H1 (cell line): Measurements from ENCODE around the gene MELTF. TPM values are rescaled to one million over a fixed set of nuclear protein-coding genes. Genes with fewer than 3 reads are reported as not detected.

Experiments
- FOSL1 ChIP-seq: IDR thresholded peaks from 2 replicates; pipeline ENCODE4 v1.6.1; 2011; ENCODE audit warnings: mild to moderate bottlenecking, low read depth, low read length, moderate library complexity; ENCODE audit not compliant: insufficient read depth
- KDM5A ChIP-seq: fragments of 200-600 bp; IDR thresholded peaks from 2 replicates; pipeline ENCODE4 v1.7.1; 2012; ENCODE audit warnings: mild to moderate bottlenecking, low read length, inconsistent platforms, mixed read lengths
- polyA plus RNA-seq, 7 experiments: library from polyadenylated mRNA; depleted of rRNA in 3 of 7; stranded (reverse) in 5 of 7; unstranded in 2 of 7; fragments of >200 nt in 5 of 7; fragments of 200-250 nt in 2 of 7; gene quantifications; 1 replicate in 5 of 7; 2 replicates in 1 of 7; 4 replicates in 1 of 7; pipeline versions ENCODE4 v1.2.1 to v1.2.3, GENCODE V29; 2011 to 2013; ENCODE audit warnings: missing spikeins in 2 of 7, mixed read lengths in 2 of 7
- total RNA-seq: library from RNA; stranded (reverse); fragmentation: NEBNext Ultra II Directional; extraction: Animal tissue kit (Norgen Biotek cat#: 25700); gene quantifications from 2 replicates; pipeline ENCODE4 v1.2.1, GENCODE V29; 2021
- TF ChIP-seq, protein P1 (sequence below): fragments of 300-600 bp; sonication (generic); IDR thresholded peaks from 2 replicates; pipeline ENCODE4 v1.7.1; 2012; ENCODE audit warnings: low read length, moderate library complexity, mild to moderate bottlenecking, inconsistent platforms; ENCODE audit not compliant: insufficient replicate concordance

MELTF gene
- total and polyA plus RNA-seq, 2 of the 8 experiments (the other 6 are each of a cell fraction or from before 2014, with no cell fraction given): 1.7 to 3.5 TPM

DNA sequence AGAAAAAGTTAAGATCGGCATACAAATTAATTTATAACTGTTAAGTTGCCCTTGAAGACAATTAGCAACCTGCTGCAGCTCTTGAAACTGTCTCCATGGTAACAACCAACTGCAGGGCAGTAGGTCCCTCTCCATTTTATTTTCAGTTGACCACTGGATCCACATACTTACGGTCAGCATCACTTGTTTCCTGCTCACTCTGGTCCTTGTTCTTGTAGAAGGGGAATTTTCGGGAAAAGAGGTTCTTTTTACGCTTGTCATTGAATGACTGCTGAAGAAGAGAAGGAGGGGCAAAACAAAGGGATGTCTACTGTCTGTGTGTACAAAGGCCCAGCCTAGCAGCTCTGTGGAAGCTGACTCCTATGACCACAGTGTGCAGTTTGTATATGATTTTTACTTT lies 46.8 kb upstream of the MELTF start (continued):
- TF ChIP-seq, protein P1, sequence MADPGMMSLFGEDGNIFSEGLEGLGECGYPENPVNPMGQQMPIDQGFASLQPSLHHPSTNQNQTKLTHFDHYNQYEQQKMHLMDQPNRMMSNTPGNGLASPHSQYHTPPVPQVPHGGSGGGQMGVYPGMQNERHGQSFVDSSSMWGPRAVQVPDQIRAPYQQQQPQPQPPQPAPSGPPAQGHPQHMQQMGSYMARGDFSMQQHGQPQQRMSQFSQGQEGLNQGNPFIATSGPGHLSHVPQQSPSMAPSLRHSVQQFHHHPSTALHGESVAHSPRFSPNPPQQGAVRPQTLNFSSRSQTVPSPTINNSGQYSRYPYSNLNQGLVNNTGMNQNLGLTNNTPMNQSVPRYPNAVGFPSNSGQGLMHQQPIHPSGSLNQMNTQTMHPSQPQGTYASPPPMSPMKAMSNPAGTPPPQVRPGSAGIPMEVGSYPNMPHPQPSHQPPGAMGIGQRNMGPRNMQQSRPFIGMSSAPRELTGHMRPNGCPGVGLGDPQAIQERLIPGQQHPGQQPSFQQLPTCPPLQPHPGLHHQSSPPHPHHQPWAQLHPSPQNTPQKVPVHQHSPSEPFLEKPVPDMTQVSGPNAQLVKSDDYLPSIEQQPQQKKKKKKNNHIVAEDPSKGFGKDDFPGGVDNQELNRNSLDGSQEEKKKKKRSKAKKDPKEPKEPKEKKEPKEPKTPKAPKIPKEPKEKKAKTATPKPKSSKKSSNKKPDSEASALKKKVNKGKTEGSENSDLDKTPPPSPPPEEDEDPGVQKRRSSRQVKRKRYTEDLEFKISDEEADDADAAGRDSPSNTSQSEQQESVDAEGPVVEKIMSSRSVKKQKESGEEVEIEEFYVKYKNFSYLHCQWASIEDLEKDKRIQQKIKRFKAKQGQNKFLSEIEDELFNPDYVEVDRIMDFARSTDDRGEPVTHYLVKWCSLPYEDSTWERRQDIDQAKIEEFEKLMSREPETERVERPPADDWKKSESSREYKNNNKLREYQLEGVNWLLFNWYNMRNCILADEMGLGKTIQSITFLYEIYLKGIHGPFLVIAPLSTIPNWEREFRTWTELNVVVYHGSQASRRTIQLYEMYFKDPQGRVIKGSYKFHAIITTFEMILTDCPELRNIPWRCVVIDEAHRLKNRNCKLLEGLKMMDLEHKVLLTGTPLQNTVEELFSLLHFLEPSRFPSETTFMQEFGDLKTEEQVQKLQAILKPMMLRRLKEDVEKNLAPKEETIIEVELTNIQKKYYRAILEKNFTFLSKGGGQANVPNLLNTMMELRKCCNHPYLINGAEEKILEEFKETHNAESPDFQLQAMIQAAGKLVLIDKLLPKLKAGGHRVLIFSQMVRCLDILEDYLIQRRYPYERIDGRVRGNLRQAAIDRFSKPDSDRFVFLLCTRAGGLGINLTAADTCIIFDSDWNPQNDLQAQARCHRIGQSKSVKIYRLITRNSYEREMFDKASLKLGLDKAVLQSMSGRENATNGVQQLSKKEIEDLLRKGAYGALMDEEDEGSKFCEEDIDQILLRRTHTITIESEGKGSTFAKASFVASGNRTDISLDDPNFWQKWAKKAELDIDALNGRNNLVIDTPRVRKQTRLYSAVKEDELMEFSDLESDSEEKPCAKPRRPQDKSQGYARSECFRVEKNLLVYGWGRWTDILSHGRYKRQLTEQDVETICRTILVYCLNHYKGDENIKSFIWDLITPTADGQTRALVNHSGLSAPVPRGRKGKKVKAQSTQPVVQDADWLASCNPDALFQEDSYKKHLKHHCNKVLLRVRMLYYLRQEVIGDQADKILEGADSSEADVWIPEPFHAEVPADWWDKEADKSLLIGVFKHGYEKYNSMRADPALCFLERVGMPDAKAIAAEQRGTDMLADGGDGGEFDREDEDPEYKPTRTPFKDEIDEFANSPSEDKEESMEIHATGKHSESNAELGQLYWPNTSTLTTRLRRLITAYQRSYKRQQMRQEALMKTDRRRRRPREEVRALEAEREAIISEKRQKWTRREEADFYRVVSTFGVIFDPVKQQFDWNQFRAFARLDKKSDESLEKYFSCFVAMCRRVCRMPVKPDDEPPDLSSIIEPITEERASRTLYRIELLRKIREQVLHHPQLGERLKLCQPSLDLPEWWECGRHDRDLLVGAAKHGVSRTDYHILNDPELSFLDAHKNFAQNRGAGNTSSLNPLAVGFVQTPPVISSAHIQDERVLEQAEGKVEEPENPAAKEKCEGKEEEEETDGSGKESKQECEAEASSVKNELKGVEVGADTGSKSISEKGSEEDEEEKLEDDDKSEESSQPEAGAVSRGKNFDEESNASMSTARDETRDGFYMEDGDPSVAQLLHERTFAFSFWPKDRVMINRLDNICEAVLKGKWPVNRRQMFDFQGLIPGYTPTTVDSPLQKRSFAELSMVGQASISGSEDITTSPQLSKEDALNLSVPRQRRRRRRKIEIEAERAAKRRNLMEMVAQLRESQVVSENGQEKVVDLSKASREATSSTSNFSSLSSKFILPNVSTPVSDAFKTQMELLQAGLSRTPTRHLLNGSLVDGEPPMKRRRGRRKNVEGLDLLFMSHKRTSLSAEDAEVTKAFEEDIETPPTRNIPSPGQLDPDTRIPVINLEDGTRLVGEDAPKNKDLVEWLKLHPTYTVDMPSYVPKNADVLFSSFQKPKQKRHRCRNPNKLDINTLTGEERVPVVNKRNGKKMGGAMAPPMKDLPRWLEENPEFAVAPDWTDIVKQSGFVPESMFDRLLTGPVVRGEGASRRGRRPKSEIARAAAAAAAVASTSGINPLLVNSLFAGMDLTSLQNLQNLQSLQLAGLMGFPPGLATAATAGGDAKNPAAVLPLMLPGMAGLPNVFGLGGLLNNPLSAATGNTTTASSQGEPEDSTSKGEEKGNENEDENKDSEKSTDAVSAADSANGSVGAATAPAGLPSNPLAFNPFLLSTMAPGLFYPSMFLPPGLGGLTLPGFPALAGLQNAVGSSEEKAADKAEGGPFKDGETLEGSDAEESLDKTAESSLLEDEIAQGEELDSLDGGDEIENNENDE: no peak
- TF ChIP-seq FOSL1 (no peak), KDM5A (no peak)
